HG02610 (cell line): Measurements from ENCODE around the gene C12orf50.
"Not testable (repeated sequence)": the region's sequence is repeated elsewhere in the genome, so short reads cannot be mapped to it uniquely, and the experiment has no call there.

Experiments
- ATAC-seq: cut with Tn5 transposase; IDR thresholded peaks from one replicate; pipeline ENCODE4 v1.9.1; 2021; ENCODE audit warnings: mild to moderate bottlenecking, moderate library complexity; ENCODE audit not compliant: unreplicated experiment

Gene C12orf50

DNA sequence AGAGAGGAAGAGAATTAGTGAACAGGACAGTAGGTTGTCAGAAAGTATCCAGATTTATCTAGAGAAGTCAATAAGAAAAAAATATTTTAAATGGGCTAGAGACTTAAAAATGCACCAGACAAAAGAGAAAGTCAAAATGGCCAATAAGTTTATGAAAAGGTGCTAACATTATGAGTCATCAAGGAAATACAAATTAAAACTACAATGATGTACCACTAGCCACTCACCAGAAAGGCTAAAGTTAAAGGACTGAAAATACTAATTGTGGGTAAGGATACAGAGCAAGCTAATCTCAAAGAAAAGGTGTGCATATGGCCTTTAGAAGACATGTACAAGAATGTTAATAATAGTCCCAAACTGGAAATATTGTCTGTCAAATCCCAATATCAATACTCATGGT lies 37.7 kb downstream of the C12orf50 start:
- no peak for ATAC-seq

DNA sequence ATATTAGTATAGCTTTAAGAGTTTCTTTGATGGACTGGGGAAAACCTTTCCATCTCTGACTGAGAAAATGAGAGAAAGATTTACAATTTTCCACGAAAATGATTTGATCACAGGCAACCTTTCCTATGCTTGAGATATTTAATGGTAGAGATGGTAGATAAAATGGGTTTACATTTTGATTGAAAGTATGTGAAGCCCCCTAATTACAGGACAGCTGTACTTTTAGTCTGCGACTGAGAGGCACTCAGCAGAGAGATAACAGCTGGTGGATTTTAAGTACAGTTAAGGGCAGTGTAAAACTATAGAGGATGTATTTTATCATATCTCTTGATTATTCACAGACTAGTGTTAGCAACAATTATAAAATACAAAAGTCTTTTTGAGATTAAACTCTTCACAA lies 40.7 kb downstream of the C12orf50 start:
- ATAC-seq: no peak

DNA sequence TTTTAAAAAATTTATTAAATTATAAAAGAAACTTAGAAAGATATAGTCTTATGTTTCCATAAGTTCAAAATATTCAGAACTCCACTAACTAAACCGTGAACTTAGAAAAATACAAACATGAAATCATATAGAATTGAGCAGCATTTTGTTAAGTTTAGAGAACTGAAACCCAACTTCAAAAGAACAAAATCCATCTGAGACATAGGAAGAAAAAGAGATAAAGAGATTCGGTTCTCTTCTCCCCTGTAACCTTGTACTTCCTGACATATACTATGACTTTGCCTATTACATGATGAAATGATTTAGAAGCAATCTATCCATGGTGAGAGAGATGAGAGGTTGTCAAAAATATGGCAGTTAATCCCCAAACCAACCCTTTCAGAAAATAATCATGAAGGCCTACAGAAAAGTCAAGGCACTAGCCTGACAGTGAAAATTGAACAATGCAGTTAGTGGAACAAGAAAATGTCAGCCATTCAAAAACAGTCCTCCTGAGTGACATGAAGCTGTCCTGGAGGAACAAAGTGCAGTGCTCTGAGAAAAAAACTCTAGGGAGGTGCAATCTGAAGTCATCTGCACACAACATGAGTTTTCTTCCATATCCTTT lies 44.0 kb downstream of the C12orf50 start:
- ATAC-seq: no peak

DNA sequence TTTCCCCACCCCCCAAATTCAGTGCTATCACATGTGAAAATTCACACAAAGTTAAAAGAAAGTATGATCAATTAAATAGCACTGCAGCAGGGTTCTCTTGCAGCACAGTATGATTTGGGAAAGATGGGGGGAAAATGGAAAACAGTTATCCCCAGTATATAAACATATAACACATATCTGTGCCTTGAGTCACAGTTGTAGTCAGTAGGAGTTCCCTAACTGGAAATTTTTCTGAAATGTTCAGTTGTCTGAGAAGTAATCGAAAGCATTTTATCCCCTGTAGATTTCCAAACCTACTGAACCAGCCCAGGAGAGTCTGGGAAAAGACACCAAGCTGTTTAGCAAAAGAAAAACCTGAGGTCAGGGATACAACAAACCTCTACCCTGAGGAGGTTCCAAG lies 47.0 kb downstream of the C12orf50 start:
- no peak for ATAC-seq

DNA sequence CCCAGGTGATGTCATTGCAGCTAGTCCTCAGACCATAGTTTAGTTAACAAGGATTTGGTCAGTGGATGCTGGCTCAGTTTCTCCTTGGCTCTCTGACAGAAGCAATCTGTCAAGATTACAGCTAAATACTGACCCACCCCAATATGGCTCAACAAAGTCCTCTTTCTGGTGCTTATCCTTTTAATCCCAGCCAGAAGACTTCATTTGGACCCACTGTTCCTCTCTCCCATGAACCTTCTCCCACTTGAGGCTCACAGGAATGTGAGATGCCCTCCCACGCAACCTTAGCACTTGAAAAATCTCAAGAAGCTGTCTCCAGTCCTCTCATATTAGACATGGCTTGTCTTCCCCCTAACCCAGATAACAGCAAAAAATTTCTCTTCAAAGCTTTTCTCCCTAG lies 47.7 kb downstream of the C12orf50 start:
- no peak for ATAC-seq

DNA sequence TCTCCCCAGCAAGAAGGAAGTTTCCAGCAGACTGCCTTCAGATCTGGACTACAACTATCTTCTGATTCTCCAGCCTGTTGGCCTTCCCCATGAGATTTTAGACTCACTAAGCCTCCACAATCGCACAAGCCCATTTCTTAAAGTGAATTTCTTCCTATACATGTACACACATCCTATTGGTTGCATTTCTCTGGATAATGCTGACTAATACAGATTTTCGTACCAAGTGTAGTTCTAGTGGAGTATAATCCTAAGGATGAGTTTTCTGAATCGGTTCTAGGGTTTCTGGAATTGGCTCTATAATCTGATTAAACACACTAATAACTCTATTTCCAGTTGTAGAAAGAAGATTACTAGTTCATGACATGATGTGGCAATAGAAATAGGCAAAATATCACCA lies 53.3 kb downstream of the C12orf50 start:
- ATAC-seq: no peak

DNA sequence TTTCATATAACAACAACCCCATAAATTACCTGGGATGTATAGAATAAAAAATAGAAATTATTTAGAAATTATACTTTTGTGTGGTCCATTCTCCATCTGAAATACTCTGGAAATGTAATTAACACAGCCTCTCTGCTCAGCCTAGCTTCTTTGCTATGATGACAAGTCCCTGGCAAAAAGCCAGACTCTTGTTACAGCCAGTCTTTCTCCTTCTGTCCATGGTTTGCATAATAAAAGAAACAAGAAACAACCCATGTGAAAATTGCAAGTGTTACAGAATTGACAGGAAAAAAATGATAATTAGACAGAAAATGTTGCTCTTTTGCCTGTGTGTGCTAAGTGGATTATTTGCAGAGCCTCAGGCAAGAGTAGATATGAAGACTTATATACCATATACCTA lies 61.3 kb downstream of the C12orf50 start:
- no peak for ATAC-seq

DNA sequence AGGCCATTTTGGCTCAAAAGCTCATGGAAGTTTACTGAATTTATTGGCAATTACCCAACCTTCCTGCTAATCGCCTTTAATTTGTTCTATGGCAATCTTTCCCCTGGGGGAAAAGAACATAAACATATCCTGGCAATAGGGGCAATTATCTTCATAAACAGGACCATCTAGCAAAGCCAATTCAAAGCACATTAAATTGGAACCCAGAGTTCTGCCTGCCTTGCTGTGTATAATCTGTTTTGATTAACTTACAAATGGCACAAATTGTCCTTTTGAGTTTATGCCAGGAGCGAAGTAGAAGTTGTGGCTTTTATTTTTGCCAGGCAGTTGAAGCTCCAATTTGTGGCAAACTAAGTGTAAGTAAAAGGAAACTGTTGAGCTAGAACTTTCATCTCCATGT lies 68.6 kb downstream of the C12orf50 start:
- no peak for ATAC-seq

DNA sequence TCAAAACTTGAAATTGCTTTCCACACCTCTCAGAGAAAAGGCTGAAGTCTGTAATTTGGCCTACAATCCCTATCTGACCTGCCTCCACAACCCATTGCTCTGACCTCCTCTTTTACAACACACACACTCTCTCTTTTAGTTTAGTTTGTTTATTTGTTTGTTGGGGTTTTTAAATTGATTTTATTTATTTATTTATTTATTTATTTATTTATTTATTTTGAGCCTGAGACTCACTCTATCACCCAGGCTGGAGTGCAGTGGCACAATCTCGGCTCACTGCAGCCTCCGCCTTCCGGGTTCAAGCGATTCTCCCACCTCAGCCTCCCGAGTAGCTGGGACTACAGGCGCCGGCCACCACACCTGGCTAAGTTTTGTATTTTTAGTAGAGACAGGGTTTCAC lies 75.2 kb downstream of the C12orf50 start:
- not testable (repeated sequence) for ATAC-seq

DNA sequence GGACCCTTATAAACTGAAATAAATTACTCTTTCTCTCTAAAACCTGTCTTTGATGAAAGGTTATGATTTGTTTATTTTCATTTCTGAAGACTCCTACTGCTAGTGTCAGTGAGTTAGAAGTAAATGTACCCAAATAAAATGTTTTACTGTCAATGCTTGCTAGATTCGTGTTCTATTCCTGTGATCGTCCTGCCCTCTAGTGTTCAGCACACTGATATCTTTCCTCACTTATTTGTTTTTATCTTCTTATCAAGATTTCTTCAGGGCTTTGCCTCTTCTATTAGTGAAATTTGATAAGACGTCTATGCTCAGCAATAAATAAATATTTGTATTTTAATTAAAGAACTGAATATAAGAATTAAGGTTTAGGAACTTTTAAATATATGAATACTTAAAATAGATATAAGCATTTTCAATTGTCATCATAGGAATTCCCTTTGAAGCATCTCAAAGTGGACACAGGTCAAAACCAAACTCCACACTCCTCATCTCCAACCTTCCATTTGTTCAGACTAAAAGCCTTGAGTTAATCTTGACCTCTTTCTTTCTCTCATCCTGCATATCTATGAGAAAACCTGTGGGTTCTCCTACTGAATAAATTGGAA lies 75.8 kb downstream of the C12orf50 start:
- no peak for ATAC-seq

DNA sequence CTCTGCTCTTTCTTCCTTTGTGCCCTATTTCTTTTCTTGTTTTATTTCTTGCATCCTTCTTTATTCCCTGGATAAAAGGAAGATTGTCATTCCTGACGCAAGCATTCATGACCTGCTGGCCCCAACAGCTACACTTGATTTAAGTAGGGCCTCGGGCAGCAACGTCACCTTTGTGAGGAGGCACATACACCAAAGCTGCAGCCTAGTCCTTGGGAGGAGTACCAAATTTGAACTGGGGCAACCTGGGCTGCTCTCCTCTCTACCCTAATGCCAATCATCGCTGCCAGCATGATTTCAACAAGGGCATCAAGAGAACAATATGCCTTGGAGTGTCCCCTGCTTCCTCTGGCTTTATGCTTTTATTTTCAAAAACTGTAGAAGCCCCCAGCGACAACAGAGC lies 76.4 kb downstream of the C12orf50 start:
- ATAC-seq: no peak

DNA sequence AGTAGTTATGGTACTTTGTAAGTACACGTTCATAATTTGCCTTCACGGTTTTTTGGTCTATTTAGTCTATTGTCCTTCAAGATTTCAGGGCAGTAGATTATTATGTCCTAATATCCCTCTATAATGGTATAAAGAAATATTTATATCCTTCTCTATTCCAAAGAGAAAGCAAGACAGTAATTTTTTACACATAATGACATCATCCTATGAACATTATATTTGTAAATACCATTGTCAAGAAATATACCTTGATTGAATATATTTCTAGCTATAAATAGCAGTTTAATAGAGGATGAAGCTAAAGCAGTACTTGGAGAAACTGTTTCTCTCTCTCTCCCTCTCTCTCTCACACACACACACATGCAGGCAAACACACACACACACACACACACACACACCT lies 77.0 kb downstream of the C12orf50 start:
- ATAC-seq: no peak

DNA sequence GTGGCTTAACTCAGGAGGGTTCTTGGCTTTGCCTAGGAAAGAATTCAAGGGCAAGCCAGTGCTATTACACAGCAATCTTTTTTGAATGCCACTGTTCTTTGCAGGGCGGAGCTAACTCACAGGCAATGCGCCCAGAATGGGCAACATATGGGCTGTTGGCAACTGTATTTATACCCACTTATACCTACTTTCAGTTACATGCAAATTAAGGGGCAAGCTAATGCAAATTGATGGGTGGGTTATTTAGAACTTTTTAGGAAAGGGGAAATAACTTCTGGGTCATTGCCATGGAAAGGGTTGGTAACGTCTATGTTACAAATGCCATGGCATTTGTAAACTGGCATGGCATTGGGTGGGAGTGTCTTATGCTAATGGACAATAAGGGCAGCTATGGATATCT lies 85.4 kb downstream of the C12orf50 start:
- ATAC-seq: no peak

DNA sequence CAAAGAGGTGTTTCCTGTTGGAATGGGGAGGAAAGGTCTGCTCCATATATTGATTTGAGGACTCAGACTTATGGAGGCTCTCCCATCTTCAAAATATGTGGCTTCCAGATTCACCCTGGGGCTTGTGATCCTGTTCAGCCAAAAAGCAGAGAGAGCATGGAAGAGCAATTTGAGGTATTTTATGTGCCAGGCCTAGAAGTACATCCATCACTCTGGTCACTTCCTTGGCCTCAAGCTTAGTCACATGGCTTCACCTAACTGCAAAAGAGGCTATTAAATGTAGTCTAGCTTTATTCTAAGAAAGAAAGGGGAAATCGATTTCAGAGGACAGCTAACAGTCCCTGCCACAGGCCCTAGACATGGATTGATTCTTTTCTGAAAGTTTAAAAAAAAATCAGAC lies 86.2 kb downstream of the C12orf50 start:
- ATAC-seq: no peak

DNA sequence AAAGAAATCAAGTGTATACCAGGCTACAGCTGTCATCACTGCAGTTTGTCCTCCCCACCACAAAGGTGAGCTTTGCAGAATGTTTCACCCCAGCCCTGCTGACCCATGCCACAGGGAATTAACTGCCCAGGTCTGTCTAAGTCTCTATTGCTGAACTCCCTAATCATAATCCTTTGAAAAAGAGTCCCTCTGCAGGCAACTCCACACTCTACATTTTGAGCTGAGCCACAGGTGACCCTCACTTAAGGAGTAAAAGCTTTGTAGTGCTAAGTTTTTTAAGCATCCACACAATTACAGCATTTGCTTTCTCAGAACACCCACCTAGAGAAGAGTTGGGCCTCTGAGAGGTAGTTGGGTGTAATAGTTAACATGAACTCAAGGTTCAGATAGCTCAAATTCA lies 90.0 kb downstream of the C12orf50 start:
- ATAC-seq: no peak

DNA sequence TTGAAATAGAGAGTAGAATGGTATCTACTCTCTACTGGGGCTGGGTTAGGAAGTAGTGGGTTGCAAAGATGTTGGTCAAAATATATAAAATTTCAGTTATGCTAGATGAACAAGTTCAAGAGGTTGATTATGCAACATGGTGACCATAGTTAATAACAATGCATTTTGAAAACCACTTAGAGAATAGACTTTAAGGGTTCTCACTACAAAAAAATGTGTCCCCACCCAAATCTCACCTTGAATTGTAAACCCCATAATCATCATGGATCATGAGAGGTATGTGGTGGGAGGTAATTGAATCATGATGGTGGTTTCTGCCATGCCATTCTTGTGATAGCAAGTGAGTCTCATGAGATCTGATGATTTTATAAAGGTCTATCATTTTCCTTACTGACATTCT lies 94.0 kb downstream of the C12orf50 start:
- ATAC-seq: no peak

DNA sequence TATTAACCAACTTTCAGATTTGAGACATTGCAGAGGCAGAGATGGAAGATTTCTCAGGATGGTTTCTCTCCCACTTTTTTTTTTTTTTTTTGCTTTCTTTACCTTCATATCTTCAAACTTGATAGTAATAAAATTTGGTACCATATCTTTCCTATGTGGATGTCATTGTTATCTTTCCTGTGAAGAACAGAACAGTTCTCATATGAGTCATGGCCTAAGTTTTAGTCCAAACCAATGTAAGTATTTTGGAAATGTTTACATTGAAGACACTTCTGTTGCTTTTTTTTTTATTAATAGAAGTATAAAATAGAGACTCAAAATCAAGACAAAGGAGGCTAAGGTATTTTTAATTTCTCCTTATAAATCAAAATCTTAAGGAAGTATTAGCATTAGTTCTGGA lies 95.2 kb downstream of the C12orf50 start:
- no peak for ATAC-seq

DNA sequence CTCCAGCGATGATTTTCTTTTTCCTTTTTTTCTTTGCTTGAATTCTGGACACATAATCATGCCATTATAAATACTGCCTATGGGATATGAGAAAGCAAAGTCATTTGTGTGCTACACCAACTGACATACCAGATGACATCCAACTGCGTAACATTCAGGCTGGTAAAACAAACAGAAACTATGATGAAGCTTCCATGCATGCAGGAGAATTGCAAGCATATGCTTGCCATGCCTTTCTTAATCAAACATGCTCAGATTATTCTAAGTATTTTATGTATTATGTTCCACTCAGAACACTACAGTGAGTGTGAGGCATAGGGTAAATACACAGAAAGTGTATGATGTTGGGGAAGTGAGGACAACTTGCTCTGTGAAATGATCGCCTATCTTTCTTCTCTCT lies 97.4 kb downstream of the C12orf50 start:
- ATAC-seq: no peak

DNA sequence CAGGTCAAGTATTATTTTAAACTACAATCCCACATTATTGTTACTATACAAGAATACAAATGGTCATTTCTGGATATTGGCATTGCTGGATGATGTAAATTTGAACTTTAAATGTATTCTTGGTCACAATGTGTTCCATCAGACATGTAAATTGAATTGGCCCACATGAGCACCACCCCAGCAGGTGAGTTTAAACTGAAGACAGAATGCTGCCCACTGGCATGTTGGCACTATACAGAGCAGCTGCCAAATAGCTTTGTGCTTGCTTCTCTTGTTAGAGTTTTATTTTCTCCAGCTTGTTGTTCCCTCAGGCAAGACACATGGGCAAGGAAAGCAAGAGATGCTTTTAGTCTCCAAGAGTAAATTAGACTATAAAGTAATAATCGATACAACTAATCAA lies 98.6 kb downstream of the C12orf50 start:
- ATAC-seq: no peak
